Astrocyte of the spinal cord (primary cell): ENCODE data around the gene SCAMP1.

ENCODE experiments used
- DNase-seq: peaks from one replicate; pipeline ENCODE4 v3.0.0; 2011; ENCODE audit warnings: low read depth, low spot score
- H3K4me3 ChIP-seq: 2 replicates; pipeline ENCODE4 v1.5.1; 2011; ENCODE audit warnings: low read depth, mild to moderate bottlenecking, low read length, moderate library complexity
- in situ Hi-C: cut with HindIII; loops from 2 replicates; pipeline ENCODE4 v1.10.0; 2017; ENCODE audit warnings: low sequenced_read_pairs
- TF ChIP-seq, protein P1 (sequence below): IDR thresholded peaks from 2 replicates; pipeline ENCODE4 v1.5.1; 2012; ENCODE audit warnings: low read depth, mild to moderate bottlenecking, low read length, inconsistent platforms

Gene SCAMP1

DNA sequence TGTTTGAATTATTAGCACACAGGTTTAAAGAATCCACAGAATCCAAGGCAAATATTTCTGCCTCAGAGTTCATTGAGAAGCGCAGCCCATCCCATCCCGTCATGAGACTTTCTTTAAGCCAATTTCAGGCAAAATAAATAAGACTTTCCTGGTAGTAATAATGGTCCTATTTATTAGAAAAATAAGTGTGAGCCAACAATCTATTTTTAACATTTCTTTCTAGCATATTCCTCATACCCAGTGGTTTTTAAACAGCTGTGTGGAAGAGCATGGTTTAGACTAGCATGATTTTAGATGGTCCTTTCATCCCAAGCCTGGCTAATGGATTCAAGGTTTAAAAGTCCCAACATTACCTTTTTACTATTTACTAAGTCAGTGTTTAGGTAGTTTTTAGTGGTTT, 125.8 kb downstream of the SCAMP1 start:
- DNase-seq = no peak
- TF ChIP-seq, protein P1, sequence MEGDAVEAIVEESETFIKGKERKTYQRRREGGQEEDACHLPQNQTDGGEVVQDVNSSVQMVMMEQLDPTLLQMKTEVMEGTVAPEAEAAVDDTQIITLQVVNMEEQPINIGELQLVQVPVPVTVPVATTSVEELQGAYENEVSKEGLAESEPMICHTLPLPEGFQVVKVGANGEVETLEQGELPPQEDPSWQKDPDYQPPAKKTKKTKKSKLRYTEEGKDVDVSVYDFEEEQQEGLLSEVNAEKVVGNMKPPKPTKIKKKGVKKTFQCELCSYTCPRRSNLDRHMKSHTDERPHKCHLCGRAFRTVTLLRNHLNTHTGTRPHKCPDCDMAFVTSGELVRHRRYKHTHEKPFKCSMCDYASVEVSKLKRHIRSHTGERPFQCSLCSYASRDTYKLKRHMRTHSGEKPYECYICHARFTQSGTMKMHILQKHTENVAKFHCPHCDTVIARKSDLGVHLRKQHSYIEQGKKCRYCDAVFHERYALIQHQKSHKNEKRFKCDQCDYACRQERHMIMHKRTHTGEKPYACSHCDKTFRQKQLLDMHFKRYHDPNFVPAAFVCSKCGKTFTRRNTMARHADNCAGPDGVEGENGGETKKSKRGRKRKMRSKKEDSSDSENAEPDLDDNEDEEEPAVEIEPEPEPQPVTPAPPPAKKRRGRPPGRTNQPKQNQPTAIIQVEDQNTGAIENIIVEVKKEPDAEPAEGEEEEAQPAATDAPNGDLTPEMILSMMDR = no peak
- no peak overlapping the region for H3K4me3 ChIP-seq
- in situ Hi-C loops = no loop called here

DNA sequence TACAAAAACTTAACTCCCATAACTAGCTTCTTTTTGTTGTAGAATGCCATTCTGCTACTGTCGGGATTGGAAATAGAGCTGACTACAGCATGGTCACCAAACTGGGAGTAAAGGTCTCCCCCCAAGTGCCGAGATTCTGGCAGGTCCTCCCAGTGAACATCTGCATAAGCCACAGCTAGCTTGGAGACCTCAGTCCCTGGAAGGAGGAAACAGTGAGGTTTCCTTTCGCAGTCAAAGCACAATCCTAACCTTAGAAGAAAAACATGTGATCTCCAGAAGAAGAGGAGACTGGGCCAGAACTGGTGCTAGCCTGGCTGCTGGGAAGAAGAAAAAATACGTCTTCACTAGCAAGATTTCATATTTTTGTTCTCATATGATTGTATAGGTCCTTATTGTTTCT, 127.4 kb downstream of the SCAMP1 start:
- DNase-seq = no peak
- TF ChIP-seq, protein P1 = no peak
- no peak overlapping the region for H3K4me3 ChIP-seq
- in situ Hi-C loops = no loop called here

DNA sequence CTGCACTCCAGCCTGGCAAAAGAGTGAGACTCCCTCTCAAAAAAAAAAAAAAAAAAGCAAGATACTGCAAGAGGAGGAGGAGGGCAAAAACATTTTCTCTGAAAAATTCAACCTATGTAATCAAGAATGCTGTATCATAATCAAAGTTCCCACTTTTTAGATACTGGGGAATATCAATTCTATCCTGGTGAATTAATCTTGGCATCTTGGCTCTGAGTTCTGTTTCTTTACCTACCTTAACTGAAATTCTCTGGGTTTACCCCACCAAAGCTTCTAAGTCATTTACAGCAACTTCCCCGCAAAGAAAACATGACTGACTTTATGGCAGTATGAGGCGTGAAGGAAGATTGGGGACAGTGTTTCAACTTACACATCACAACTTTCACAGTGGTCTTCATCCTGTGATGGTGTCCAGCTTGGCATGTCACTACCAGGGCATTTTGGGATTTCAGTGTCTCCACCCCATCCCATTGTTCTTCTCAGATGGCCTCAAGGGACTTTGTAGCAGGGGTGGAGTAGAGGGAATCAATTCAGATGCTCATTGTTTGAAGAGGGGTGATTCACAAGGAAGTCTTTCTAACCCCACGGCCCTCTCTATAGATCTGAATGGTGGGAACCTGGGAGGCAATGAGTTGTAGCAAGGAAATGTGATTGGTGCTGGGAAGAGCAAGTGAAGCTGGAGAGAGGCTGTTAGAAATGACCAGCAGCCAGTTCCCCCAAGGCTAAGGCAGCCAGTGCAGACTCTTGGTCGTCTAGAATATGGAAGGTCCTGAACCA, 130.5 kb downstream of the SCAMP1 start:
- TF ChIP-seq, protein P1 = no peak
- in situ Hi-C loops = no loop called here
- no peak for DNase-seq
- no peak overlapping the region for H3K4me3 ChIP-seq

DNA sequence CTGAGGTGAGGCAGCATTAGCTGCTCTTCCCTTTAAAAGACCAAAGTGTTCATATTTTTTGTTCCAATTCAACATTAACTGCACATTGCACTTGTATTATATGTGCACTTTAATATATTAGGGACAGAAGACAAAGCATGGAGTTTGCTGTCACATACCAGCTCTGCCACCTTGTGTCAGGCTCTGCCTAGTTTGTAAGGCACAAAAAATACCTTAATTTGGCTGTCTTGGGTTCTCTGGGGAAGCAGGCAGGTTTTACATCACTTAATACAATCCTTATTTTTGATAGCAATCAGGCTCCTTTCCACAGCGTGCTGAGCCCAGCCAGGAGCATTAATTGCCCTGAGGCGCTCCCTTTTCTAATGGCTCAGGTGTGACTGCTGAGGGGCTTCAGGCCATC, 131.8 kb downstream of the SCAMP1 start:
- TF ChIP-seq, protein P1 = no peak
- in situ Hi-C loops = no loop called here
- no peak for DNase-seq
- H3K4me3 ChIP-seq = no peak overlapping the region

DNA sequence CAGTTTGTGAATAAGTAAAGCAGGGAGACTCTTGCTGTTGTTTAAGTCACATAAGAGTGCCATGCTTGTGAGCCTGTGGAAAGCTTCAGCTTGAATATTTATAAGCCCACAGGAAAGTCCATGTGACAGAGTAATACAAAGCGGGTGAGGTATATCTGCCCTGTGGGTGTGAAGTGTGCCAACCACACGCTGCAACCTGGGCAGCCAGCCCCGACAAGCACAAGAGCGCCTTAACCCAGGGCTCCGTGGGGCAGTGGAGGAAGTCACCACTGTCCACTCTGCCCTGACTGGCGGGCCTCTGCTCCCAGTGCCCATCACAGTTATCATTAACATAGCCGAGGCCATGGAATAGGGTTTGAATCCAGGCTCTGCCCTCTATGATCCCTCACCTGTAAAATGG, 132.2 kb downstream of the SCAMP1 start:
- DNase-seq = no peak
- H3K4me3 ChIP-seq = no peak overlapping the region
- TF ChIP-seq, protein P1 = no peak
- in situ Hi-C loops = no loop called here

DNA sequence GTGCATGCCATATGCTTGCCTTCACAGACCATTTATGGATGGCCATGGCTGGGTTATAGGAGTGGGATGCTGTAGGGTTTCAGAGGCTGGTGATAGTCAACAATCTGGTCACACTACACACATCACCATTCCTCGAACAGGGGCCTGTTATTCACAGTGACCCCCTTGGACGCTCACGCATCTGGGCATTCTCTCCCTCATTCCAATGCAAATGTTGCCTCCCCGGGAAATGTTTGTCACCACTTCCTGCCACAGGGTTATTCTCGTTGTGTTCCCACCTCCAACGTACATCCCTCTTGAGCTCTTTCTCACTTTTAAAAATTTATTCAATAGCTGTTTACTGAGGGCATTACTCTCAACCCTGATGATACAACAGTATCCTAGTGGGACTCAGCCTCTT, 135.4 kb downstream of the SCAMP1 start:
- in situ Hi-C loops = no loop called here
- DNase-seq = no peak
- no peak overlapping the region for H3K4me3 ChIP-seq
- TF ChIP-seq, protein P1 = no peak
